Heart right ventricle (tissue), 16 donors: ENCODE measurements around the gene MBP. TPM values are rescaled to one million over a fixed set of nuclear protein-coding genes. Genes with fewer than 3 reads are reported as not detected.

Experiments
- ATAC-seq, 8 donors: fragments of 200-7000 bp; cut with Tn5 transposase; one replicate each; pipeline ENCODE4 v1.9.1; 2020; ENCODE audit warnings: mild to moderate bottlenecking in 8 of 8, moderate library complexity in 8 of 8, moderate number of reproducible peaks in 1 of 8
- DNase-seq, 2 donors: peaks; one replicate each; pipeline ENCODE4 v3.0.0-alpha.2; 2020
- H3K27ac ChIP-seq, 10 donors: fragments of 200-600 bp; sonication (generic) in 2 of 10; one replicate each; pipeline versions ENCODE4 v1.5.0 to v1.8.0; 2020 to 2022; ENCODE audit warnings: mild to moderate bottlenecking in 3 of 10
- H3K27me3 ChIP-seq, 7 donors: fragments of 200-600 bp; one replicate each; pipeline ENCODE4 v1.8.0; 2021 to 2022; ENCODE audit warnings: mild to moderate bottlenecking in 2 of 7
- H3K36me3 ChIP-seq, 9 donors: fragments of 200-600 bp; sonication (generic) in 1 of 9; one replicate each; pipeline versions ENCODE4 v1.5.0 to v1.8.0; 2020 to 2022; ENCODE audit warnings: mild to moderate bottlenecking in 2 of 9
- H3K4me1 ChIP-seq, 9 donors: fragments of 200-600 bp; sonication (generic) in 1 of 9; one replicate each; pipeline versions ENCODE4 v1.5.0 to v1.8.0; 2020 to 2022; ENCODE audit warnings: mild to moderate bottlenecking in 4 of 9
- H3K4me3 ChIP-seq, 10 donors: fragments of 200-600 bp; sonication (generic) in 2 of 10; one replicate each; pipeline versions ENCODE4 v1.5.0 to v1.8.0; 2020 to 2022; ENCODE audit warnings: mild to moderate bottlenecking in 7 of 10, moderate library complexity in 2 of 10
- H3K9me3 ChIP-seq, 11 donors: fragments of 200-600 bp in 10 of 11; sonication (generic) in 2 of 11; one replicate each; pipeline versions ENCODE4 v1.5.0 to v1.8.0; 2013 to 2022; ENCODE audit warnings: mild to moderate bottlenecking in 2 of 11, control low read depth in 1 of 11, moderate library complexity in 1 of 11
- CTCF ChIP-seq, 9 donors: fragments of 200-600 bp; sonication (generic) in 2 of 9; IDR thresholded peaks; one replicate each; pipeline versions ENCODE4 v1.5.0 to v1.8.0; 2021 to 2022; ENCODE audit warnings: antibody characterized with exemption in 9 of 9, mild to moderate bottlenecking in 5 of 9, moderate library complexity in 1 of 9
- WGBS, 2 donors: extraction: QIAGEN DNeasy Blood & Tissue Kit; methylation state at CpG; one replicate each; pipeline ENCODE4 v1.1.7; 2013; ENCODE audit warnings: inconsistent platforms in 1 of 2; 5-methylcytosine and 5-hydroxymethylcytosine counted together
- intact Hi-C, 10 donors: fragments of 100-400 bp; cut with DNase I; formaldehyde crosslinking; loops; one replicate each; pipeline versions ENCODE4 v1.11.1 to v1.14.2; 2022
- polyA plus RNA-seq, 2 donors: library from polyadenylated mRNA; stranded (reverse); fragments of 200-250 nt; gene quantifications; one replicate each; pipeline ENCODE4 v1.2.3, GENCODE V29; 2013
- total RNA-seq, 10 donors: library from RNA; stranded (reverse); fragmentation: NEBNext Ultra II Directional in 3 of 10; extraction: Animal tissue kit (Norgen Biotek cat#: 25700) in 3 of 10; gene quantifications; one replicate each; pipeline versions ENCODE4 v1.2.1 to v1.2.4, GENCODE V29; 2021 to 2023
- donor health status: Arrhythmogenic right ventricular cardiomyopathy.
- donor health status: ischemic (EF 13 %, LVEDD 7.1; RV severe dilation, severe dysfunction).
- donor health status: healthy with polysubstance abuse.
- donor health status: DM: no; HTN: yes; CAD: no.
- donor health status: DM: no; HTN: no; CAD: no.
- donor health status: ischemic (EF 25% LVEDD 6.9; RV normal size, moderate dysfunction).
- donor health status: ischemic (EF 25% LVEDD 5.7; RV mildly dilated, moderate dysfunction).
- donor health status: healthy.
- donor health status: DM: yes; HTN: yes; CAD: no.
- donor health status: Ischemic cardiomyopathy.
- donor health status: ischemic (EF 35%, LVEDD 5.7; RV mildly dilated, moderate dysfunction).
- donor health status: nonischemic (EF 11% LVEDD 7.7; RV severe dilation, severe dysfunction).
- donor health status: DM: yes; HTN: yes; CAD: no.
- donor health status: PGD.
- donor health status: ischemic (EF 29% LVEDD 5.4; RV normal size, mild dysfunction).
- donor health status: nonischemic (EF 23%, LVEDD 6.1; RV moderate dilation, normal function).

Gene MBP
- total and polyA plus RNA-seq, 12 donors = 3.0 to 70.8 (median 43.9) TPM

- no peak for TF ChIP-seq CTCF (IDR thresholded peaks at IDR 0.05)
- intact Hi-C loops = loop anchor here in 1 of 10 donors (5.0 kb wide), 1 partner anchor 216 kb away; no protein-coding TSS in a partner anchor
- 88 to 89% methylated on average over 7 of the region's 7 CpGs for WGBS, 2 donors
- Histone ChIP-seq H3K4me1 (peaks cover 0 to 8% (median 4%) of the 10 kb centered on the region in 9 donors), H3K9me3 (peaks cover 0 to 3% (median 0%) of the 10 kb centered on the region in 11 donors), H3K4me3 (no peak overlapping the region), H3K27ac (no peak overlapping the region), H3K36me3 (no peaks in the 10 kb centered on the region), H3K27me3 (no peaks in the 10 kb centered on the region)
- DNase-seq = no peak
- ATAC-seq = no peak
These were observed 136.2 kb downstream of the MBP start for GRCh38 chr18:76996429-76996828.

GRCh38 chr18:76995896-76996295 is 136.7 kb downstream of the MBP start:
- ATAC-seq = no peak
- intact Hi-C loops = loop anchor here in 1 of 10 donors (5.0 kb wide), 1 partner anchor 216 kb away; no protein-coding TSS in a partner anchor
- no peak for TF ChIP-seq CTCF (IDR thresholded peaks at IDR 0.05)

GRCh38 chr18:76994086-76994654 is 138.4 kb downstream of the MBP start:
- TF ChIP-seq CTCF (IDR thresholded peaks at IDR 0.05) = no peak
- DNase-seq (no peak), ATAC-seq (no peak)
- 89% methylated on average over 8 of the region's 8 CpGs for WGBS, 2 donors
- H3K4me3 ChIP-seq = no peak overlapping the region
- H3K36me3 ChIP-seq = no peaks in the 10 kb centered on the region
- H3K27ac ChIP-seq = no peak overlapping the region
- intact Hi-C loops = no loop called here
- peaks cover 0 to 4% (median 0%) of the 10 kb centered on the region in 9 donors for H3K4me1 ChIP-seq
- H3K9me3 ChIP-seq = peaks cover 0 to 3% (median 0%) of the 10 kb centered on the region in 11 donors
- H3K27me3 ChIP-seq = no peaks in the 10 kb centered on the region

More at GRCh38 chr18:76995896-76996295, 136.7 kb downstream of the MBP start:
- DNase-seq = no peak
- Histone ChIP-seq H3K36me3 (no peaks in the 10 kb centered on the region), H3K4me1 (peaks cover 0 to 8% (median 4%) of the 10 kb centered on the region in 9 donors), H3K4me3 (no peak overlapping the region), H3K9me3 (peaks cover 0 to 3% (median 0%) of the 10 kb centered on the region in 11 donors), H3K27me3 (no peaks in the 10 kb centered on the region), H3K27ac (no peak overlapping the region)
- WGBS, 2 donors = 52 to 58% methylated on average over 7 of the region's 7 CpGs

- H3K4me1 ChIP-seq = peaks cover 0 to 7% (median 0%) of the 10 kb centered on the region in 9 donors
- no peak overlapping the region for H3K4me3 ChIP-seq
- peaks cover 0 to 3% (median 0%) of the 10 kb centered on the region in 11 donors for H3K9me3 ChIP-seq
- DNase-seq = no peak
- ATAC-seq = no peak
- no peaks in the 10 kb centered on the region for H3K27me3 ChIP-seq
- no peaks in the 10 kb centered on the region for H3K36me3 ChIP-seq
- no peak overlapping the region for H3K27ac ChIP-seq
- TF ChIP-seq CTCF (IDR thresholded peaks at IDR 0.05) = no peak
- 95 to 97% methylated on average over 11 of the region's 11 CpGs for WGBS, 2 donors
- intact Hi-C loops = no loop called here
These were observed 139.0 kb downstream of the MBP start for GRCh38 chr18:76993573-76993972.
